Measurements from ENCODE around the gene VIM. TPM values are rescaled to one million over a fixed set of nuclear protein-coding genes. Genes with fewer than 3 reads are reported as not detected.

Gene VIM
- total and polyA plus RNA-seq, 5 donors from 2014 or later, result 430 to 1,005 (median 491) TPM

DNA sequence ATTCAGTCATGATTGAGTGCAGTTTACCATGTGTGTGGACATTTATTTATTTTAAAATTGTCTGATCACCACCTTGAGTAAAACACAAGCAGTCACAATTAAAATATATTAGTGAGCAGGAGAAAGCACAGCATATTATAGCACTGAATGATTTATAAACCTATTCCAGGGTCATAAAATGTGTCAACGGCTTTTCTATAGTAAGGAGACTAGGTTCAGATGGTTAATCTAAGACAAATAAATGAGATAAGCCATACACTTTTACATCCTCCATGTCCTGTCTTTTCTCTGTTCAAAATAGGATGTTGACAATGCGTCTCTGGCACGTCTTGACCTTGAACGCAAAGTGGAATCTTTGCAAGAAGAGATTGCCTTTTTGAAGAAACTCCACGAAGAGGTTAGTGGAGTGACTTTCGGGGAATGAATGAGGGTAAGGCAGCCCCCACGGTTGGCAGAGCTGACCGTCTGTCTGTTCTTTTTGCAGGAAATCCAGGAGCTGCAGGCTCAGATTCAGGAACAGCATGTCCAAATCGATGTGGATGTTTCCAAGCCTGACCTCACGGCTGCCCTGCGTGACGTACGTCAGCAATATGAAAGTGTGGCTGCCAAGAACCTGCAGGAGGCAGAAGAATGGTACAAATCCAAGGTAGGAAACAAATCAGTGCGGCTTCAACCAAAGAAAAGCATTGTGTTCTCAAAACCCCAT lies 5.4 kb downstream of the VIM start:
- DNase-seq, result no peak
- Mint-ChIP-seq H3K4me1 (peaks cover 24 to 59% (median 43%) of the 10 kb centered on the region in 4 donors), H3K4me3 (peak overlapping the region in 1 of 4 donors; percentile 13), H3K36me3 (peaks cover 43% of the 10 kb centered on the region), H3K9me3 (peaks cover 0 to 3% (median 0%) of the 10 kb centered on the region in 7 donors), H3K27ac (peak overlapping the region; percentile 36 to 73 (median 48)), H3K27me3 (peaks cover 6% of the 10 kb centered on the region)
- no peak overlapping the region for H3K4me3 ChIP-seq (ENCODE audit: low read depth, low read length)
- peaks cover 59% of the 10 kb centered on the region for H3K4me1 ChIP-seq (ENCODE audit: control insufficient read depth, insufficient read depth, low read length, poor library complexity, severe bottlenecking)
- ATAC-seq (ENCODE audit: low read depth in 2 of 2), result no peak
- H3K27ac ChIP-seq (ENCODE audit: insufficient read depth, low read length, poor library complexity, severe bottlenecking), result peak overlapping the region; percentile 95
- no peaks in the 10 kb centered on the region for H3K9me3 ChIP-seq (ENCODE audit: control insufficient read depth in 2 of 2, low read length in 2 of 2)
- peaks cover 73% of the 10 kb centered on the region for H3K36me3 ChIP-seq (ENCODE audit: control insufficient read depth, insufficient read depth, low read length)
- no peaks in the 10 kb centered on the region for H3K27me3 ChIP-seq (ENCODE audit: control insufficient read depth, insufficient read depth, low read length)

DNA sequence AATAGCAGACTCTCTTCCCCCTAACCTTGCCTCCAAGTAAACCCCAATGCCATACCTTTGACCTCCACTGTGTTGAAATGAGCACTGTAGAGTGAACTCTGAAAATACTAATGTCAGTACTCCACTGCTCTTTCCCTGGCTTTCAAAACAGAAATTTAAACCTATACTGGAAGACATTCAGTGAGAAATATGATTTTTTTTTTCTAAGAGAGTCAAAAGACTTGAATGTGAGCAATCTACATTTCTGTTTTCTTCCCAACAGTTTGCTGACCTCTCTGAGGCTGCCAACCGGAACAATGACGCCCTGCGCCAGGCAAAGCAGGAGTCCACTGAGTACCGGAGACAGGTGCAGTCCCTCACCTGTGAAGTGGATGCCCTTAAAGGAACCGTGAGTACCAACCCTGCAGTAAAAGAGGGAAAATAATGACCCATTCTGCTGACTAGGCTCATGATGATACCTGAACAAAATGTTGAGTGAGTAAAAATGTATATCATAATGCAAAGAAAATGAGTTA lies 6.4 kb downstream of the VIM start:
- peaks cover 55% of the 10 kb centered on the region for H3K4me1 ChIP-seq (ENCODE audit: control insufficient read depth, insufficient read depth, low read length, poor library complexity, severe bottlenecking)
- Mint-ChIP-seq H3K9me3 (peaks cover 0 to 2% (median 0%) of the 10 kb centered on the region in 7 donors), H3K36me3 (peaks cover 44% of the 10 kb centered on the region), H3K27ac (peak overlapping the region; percentile 74 to 81 (median 74)), H3K27me3 (peaks cover 6% of the 10 kb centered on the region), H3K4me3 (peak overlapping the region in 3 of 4 donors; percentile 30 to 78 (median 74)), H3K4me1 (peaks cover 24 to 61% (median 44%) of the 10 kb centered on the region in 4 donors)
- H3K36me3 ChIP-seq (ENCODE audit: control insufficient read depth, insufficient read depth, low read length), result peaks cover 73% of the 10 kb centered on the region
- no peak overlapping the region for H3K4me3 ChIP-seq (ENCODE audit: low read depth, low read length)
- ATAC-seq (ENCODE audit: low read depth in 2 of 2) (no peak), DNase-seq (no peak)
- peak overlapping the region; percentile 95 for H3K27ac ChIP-seq (ENCODE audit: insufficient read depth, low read length, poor library complexity, severe bottlenecking)
- H3K27me3 ChIP-seq (ENCODE audit: control insufficient read depth, insufficient read depth, low read length), result no peaks in the 10 kb centered on the region
- no peaks in the 10 kb centered on the region for H3K9me3 ChIP-seq (ENCODE audit: control insufficient read depth in 2 of 2, low read length in 2 of 2)

DNA sequence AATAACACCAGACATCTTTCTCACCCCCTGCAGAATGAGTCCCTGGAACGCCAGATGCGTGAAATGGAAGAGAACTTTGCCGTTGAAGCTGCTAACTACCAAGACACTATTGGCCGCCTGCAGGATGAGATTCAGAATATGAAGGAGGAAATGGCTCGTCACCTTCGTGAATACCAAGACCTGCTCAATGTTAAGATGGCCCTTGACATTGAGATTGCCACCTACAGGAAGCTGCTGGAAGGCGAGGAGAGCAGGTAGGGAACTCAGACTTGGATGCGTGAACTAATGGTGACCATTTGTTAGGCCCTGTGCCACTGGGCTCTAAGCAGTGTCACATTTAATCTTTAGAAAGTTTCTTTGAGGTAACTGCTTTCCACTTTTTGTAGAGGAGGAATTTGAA lies 7.1 kb downstream of the VIM start:
- Histone ChIP-seq H3K4me3 (ENCODE audit: low read depth, low read length) (no peak overlapping the region), H3K27me3 (ENCODE audit: control insufficient read depth, insufficient read depth, low read length) (no peaks in the 10 kb centered on the region), H3K27ac (ENCODE audit: insufficient read depth, low read length, poor library complexity, severe bottlenecking) (peak overlapping the region; percentile 95), H3K36me3 (ENCODE audit: control insufficient read depth, insufficient read depth, low read length) (peaks cover 73% of the 10 kb centered on the region), H3K4me1 (ENCODE audit: control insufficient read depth, insufficient read depth, low read length, poor library complexity, severe bottlenecking) (peaks cover 49% of the 10 kb centered on the region), H3K9me3 (ENCODE audit: control insufficient read depth in 2 of 2, low read length in 2 of 2) (no peaks in the 10 kb centered on the region)
- Mint-ChIP-seq H3K27me3 (peaks cover 6% of the 10 kb centered on the region), H3K4me1 (peaks cover 24 to 61% (median 44%) of the 10 kb centered on the region in 4 donors), H3K9me3 (no peaks in the 10 kb centered on the region), H3K36me3 (peaks cover 44% of the 10 kb centered on the region), H3K27ac (peak overlapping the region in 2 of 3 donors; percentile 51 to 74), H3K4me3 (peak overlapping the region in 3 of 4 donors; percentile 3 to 35 (median 24))
- ATAC-seq (ENCODE audit: low read depth in 2 of 2), result no peak
- peak in 2 of 3 donors; percentile 14 to 29 for DNase-seq

DNA sequence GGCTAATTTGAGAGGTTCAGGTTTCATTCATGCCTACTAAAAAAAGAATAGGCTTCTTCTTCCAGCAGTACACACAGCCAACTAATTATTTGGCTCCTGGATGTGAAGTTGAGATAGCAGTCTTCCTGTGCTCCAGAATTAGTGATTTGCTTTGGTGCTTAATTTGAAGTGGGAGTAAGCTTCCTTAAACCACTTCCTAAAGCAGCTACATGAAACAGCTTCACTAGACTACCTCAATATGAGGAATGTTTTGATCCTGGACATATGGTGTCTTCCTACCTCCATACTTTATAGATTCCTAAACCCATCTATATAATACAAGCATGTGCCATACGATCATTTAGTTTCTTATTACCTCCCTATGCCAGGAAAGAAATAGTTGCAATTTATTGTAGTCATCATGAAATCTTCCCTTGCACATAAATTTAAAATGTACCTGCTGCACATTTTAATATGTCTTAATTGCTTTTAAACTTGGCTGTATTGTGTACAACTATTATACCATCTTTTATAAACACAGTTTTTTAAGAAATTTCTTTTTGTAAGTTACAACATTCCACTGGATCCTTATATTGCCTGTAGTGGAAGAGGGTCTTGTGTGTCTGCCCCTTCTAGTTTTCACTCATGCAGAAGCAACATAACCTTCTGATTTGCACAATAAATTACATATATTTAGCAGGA lies 8.6 kb downstream of the VIM start:
- Mint-ChIP-seq H3K27me3 (no peaks in the 10 kb centered on the region), H3K4me3 (peak overlapping the region in 1 of 4 donors; percentile 75), H3K36me3 (peaks cover 38% of the 10 kb centered on the region), H3K4me1 (peaks cover 19 to 52% (median 35%) of the 10 kb centered on the region in 4 donors), H3K9me3 (no peaks in the 10 kb centered on the region), H3K27ac (peak overlapping the region in 1 of 3 donors; percentile 62)
- Histone ChIP-seq H3K27ac (ENCODE audit: insufficient read depth, low read length, poor library complexity, severe bottlenecking) (peak overlapping the region; percentile 49), H3K4me1 (ENCODE audit: control insufficient read depth, insufficient read depth, low read length, poor library complexity, severe bottlenecking) (peaks cover 36% of the 10 kb centered on the region), H3K36me3 (ENCODE audit: control insufficient read depth, insufficient read depth, low read length) (peaks cover 65% of the 10 kb centered on the region), H3K4me3 (ENCODE audit: low read depth, low read length) (no peak overlapping the region), H3K9me3 (ENCODE audit: control insufficient read depth in 2 of 2, low read length in 2 of 2) (no peaks in the 10 kb centered on the region), H3K27me3 (ENCODE audit: control insufficient read depth, insufficient read depth, low read length) (no peaks in the 10 kb centered on the region)
- ATAC-seq (ENCODE audit: low read depth in 2 of 2) (no peak), DNase-seq (no peak)

DNA sequence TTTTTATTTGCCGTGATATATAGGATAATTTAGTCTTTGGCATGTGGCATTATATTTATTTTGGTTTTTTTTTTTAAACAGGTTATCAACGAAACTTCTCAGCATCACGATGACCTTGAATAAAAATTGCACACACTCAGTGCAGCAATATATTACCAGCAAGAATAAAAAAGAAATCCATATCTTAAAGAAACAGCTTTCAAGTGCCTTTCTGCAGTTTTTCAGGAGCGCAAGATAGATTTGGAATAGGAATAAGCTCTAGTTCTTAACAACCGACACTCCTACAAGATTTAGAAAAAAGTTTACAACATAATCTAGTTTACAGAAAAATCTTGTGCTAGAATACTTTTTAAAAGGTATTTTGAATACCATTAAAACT lies 9.1 kb downstream of the VIM start:
- no peaks in the 10 kb centered on the region for H3K27me3 ChIP-seq (ENCODE audit: control insufficient read depth, insufficient read depth, low read length)
- H3K27me3 Mint-ChIP-seq, result no peaks in the 10 kb centered on the region
- H3K9me3 Mint-ChIP-seq, result no peaks in the 10 kb centered on the region
- H3K4me3 Mint-ChIP-seq, result peak overlapping the region in 1 of 4 donors; percentile 51
- H3K9me3 ChIP-seq (ENCODE audit: control insufficient read depth in 2 of 2, low read length in 2 of 2), result no peaks in the 10 kb centered on the region
- H3K36me3 ChIP-seq (ENCODE audit: control insufficient read depth, insufficient read depth, low read length), result peaks cover 60% of the 10 kb centered on the region
- H3K27ac ChIP-seq (ENCODE audit: insufficient read depth, low read length, poor library complexity, severe bottlenecking), result peak overlapping the region; percentile 41
- H3K4me1 ChIP-seq (ENCODE audit: control insufficient read depth, insufficient read depth, low read length, poor library complexity, severe bottlenecking), result peaks cover 33% of the 10 kb centered on the region
- no peak overlapping the region for H3K4me3 ChIP-seq (ENCODE audit: low read depth, low read length)
- ATAC-seq (ENCODE audit: low read depth in 2 of 2) (no peak), DNase-seq (no peak)
- peaks cover 18 to 51% (median 33%) of the 10 kb centered on the region in 4 donors for H3K4me1 Mint-ChIP-seq
- H3K36me3 Mint-ChIP-seq, result peaks cover 33% of the 10 kb centered on the region
- H3K27ac Mint-ChIP-seq, result no peak overlapping the region

DNA sequence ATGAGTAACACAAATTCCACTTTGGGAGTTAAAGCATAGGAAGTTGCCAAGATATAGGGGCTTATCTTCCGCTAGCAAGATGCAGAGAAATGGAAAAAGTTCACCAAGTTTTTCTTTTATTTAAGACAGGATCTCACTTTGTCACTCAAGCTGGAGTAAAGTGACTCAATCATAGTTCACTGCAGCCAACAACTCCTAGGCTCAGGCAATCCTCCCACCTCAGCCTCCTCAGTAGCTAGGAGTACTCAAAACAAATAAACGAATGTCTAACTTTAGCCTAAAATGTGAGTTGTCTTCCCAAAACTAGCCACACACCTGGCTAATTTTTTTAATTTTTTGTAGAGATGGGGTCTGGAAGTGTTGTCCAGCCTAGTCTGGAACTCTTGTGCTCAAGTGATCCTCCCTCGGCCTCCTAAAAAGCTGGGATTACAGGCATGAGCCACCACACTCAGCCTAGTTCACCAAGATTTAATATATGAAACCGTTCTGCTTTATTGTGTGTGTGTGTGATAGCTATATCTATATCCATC lies 9.9 kb downstream of the VIM start:
- no peak for ATAC-seq (ENCODE audit: low read depth in 2 of 2)
- Mint-ChIP-seq H3K4me3 (peak overlapping the region in 1 of 4 donors; percentile 10), H3K4me1 (peaks cover 18 to 45% (median 31%) of the 10 kb centered on the region in 4 donors), H3K9me3 (no peaks in the 10 kb centered on the region), H3K27ac (peak overlapping the region in 2 of 3 donors; percentile 70 to 83), H3K36me3 (peaks cover 33% of the 10 kb centered on the region), H3K27me3 (no peaks in the 10 kb centered on the region)
- no peaks in the 10 kb centered on the region for H3K9me3 ChIP-seq (ENCODE audit: control insufficient read depth in 2 of 2, low read length in 2 of 2)
- no peak overlapping the region for H3K4me3 ChIP-seq (ENCODE audit: low read depth, low read length)
- no peak for DNase-seq
- peak overlapping the region; percentile 41 for H3K27ac ChIP-seq (ENCODE audit: insufficient read depth, low read length, poor library complexity, severe bottlenecking)
- H3K27me3 ChIP-seq (ENCODE audit: control insufficient read depth, insufficient read depth, low read length), result no peaks in the 10 kb centered on the region
- H3K4me1 ChIP-seq (ENCODE audit: control insufficient read depth, insufficient read depth, low read length, poor library complexity, severe bottlenecking), result peaks cover 26% of the 10 kb centered on the region
- H3K36me3 ChIP-seq (ENCODE audit: control insufficient read depth, insufficient read depth, low read length), result peaks cover 55% of the 10 kb centered on the region

DNA sequence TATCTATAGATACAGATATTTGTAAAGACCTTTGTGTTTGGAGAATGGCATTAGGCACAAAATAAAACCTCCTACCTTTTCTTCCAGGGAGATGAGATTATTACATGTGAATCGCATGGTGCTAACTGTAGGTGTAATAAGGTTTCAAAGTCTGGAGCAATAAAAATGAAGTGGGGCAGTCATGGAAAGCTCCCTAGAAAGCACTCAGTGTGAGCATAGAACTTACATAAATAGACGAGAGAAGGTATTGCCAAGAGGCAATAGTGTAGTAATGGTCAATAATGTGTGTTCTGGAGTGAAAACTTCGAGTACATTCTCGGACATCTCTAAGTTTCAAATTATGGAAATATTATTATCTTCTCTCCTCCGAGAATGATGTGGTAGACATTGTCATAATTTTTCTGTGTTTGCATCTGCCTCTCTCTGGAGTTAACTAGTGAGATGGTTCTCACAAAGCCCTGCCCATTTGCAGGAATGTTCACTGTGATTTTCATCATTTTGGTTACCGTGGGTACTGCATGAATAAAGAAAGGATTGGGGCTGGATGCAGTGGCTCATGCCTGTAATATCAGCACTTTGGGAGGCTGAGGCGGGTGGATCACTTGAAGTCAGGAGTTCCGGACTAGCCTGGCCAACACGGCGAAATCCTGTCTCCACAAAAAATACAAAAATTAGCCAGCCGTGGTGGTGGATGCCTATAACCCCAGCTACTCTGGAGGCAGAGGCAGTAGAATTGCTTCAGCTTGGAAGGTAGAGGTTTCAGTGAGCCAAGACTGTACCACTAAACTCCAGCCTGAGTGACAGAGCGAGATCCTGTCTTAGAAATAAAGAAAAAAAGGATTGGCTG lies 10.6 kb downstream of the VIM start:
- H3K4me3 ChIP-seq (ENCODE audit: low read depth, low read length), result no peak overlapping the region
- H3K27ac ChIP-seq (ENCODE audit: insufficient read depth, low read length, poor library complexity, severe bottlenecking), result no peak overlapping the region
- peaks cover 19% of the 10 kb centered on the region for H3K4me1 ChIP-seq (ENCODE audit: control insufficient read depth, insufficient read depth, low read length, poor library complexity, severe bottlenecking)
- Mint-ChIP-seq H3K27ac (peak overlapping the region; percentile 70 to 83 (median 73)), H3K27me3 (no peaks in the 10 kb centered on the region), H3K4me1 (peaks cover 18 to 38% (median 29%) of the 10 kb centered on the region in 4 donors), H3K36me3 (peaks cover 30% of the 10 kb centered on the region), H3K4me3 (peak overlapping the region in 1 of 4 donors; percentile 10), H3K9me3 (no peaks in the 10 kb centered on the region)
- H3K36me3 ChIP-seq (ENCODE audit: control insufficient read depth, insufficient read depth, low read length), result peaks cover 48% of the 10 kb centered on the region
- no peaks in the 10 kb centered on the region for H3K27me3 ChIP-seq (ENCODE audit: control insufficient read depth, insufficient read depth, low read length)
- DNase-seq (no peak), ATAC-seq (ENCODE audit: low read depth in 2 of 2) (no peak)
- H3K9me3 ChIP-seq (ENCODE audit: control insufficient read depth in 2 of 2, low read length in 2 of 2), result no peaks in the 10 kb centered on the region

All from CD4-positive, CD25-positive, alpha-beta regulatory T cell (primary cell).